HG02943 (cell line): ENCODE data around the gene TBCCD1.

Experiments
- ATAC-seq: cut with Tn5 transposase; IDR thresholded peaks from one replicate; pipeline ENCODE4 v1.9.1; 2021; ENCODE audit warnings: mild to moderate bottlenecking, low read depth, moderate library complexity; ENCODE audit not compliant: unreplicated experiment

The TBCCD1 gene

GRCh38 chr3:186567072-186567921 is at the start of gene TBCCD1:
Gene TBCCD1 (minus strand): TSS chr3:186567339. CDS start chr3:186564329, 3,010 bp downstream.
- peak; percentile 41 for ATAC-seq

DNA sequence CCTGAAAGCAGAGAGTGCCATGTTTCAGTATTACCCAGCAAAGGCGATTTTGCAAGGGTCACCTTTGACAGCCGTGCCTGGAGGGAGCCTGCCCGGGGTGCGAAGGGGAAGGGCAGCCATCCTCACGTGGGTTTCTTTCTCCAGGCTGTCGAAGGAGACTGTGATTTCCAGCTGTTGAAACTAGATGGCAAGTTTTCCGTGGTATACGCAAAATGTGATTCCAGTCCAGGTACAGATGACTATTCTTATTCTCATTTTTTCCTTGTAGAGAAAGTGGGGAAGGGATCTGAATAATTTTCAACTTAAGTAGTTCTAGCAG is 49.1 kb upstream of the TBCCD1 start:
- ATAC-seq = no peak

DNA sequence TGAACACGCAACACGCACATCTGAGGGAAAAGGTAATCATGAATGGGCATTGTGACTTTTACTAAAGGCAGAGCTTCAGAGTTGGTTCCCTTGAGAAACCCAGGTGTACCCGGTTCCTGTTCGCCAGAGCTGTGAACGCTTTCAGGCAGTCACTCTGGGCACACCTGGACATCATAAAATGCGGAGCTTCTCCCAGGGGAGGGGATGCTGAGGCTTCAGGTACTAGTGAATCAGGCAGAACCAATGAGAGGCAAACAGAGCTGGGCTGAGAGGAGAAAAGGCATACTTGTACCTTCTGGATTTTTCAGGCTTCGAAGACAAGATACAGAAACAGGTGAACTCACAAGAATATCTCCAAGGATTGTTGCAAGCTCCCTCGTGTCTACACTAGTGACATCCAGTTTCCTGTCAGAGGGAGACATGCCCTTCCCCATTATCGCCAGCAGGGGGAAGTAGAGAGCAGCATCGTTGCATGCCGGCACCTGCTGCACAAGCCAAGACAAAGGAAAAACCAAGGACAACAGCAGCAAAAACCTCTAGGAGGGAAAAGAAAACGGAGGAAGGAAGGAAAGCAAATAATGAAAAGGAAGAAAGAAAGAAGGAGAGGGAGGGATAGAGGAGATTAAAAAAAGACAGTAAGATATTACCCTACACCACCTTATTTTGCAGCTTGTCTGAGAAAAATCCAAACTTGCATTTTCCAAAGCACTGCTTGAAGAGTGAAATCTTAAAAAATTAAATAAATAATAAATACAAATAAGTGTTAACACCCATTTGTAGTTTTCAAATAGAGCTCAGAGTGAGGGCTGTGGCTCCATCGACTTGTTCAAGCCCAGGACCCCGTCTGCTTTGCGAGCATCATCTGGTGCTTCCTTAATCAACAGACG is 47.7 kb upstream of the TBCCD1 start:
- no peak for ATAC-seq

- ATAC-seq = no peak
Observed at GRCh38 chr3:186614266-186614596, 47.1 kb upstream of the TBCCD1 start.

DNA sequence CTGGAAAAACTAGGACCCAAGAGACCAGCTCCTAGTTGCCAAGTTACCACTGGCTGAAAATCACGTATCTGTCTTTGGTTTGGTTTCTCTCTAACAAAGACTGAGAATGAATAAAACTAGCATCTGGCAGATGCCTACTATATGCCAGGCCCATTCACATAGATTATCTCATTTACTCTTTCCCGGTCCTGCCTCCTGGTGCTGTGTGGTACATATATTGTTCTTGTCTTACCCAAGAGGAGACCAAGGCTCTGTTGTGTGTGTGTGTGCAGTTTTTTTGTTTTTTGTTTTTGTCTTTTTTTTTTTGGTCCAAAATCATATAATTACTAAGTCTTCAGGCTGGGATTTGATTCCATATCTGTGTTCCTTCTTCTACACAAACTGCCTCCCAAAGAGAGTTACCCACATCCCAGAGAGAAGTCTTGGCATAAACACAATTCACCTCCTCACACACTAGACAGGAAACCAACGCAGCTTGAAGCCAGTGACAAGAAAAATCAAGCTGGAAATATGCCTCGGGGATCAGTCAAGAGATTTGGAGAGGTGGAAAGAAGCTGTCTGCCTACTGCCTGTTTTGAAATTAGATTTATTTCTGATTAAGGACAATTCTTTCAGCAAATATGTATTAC is 46.6 kb upstream of the TBCCD1 start:
- no peak for ATAC-seq

- ATAC-seq = no peak
Observed at GRCh38 chr3:186612721-186613636, 45.8 kb upstream of the TBCCD1 start, which contains the start of gene AHSG. Gene AHSG (plus strand): TSS chr3:186613060. CDS start chr3:186613142, 82 bp downstream.

DNA sequence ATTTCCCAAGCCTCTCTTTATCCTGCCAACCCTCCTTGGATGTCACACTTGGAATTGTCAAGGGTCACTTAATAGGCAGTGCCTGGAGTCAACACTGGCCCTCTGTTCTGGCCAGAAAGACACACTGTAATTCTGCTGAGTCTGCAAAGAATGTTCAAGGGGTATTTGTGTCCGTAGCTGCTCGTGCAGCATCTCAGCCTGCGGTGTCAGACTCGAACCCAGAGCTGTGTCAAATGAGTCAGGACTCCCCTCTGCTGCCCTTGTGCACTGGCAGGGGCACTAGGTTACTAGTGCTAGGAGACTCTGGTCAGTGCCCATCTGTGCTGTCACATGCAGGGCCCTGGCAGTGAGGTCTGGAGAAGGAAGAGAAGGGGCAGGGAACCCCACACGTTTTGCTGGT is 44.9 kb upstream of the TBCCD1 start:
- ATAC-seq = no peak

GRCh38 chr3:186609247-186609868 is 42.2 kb upstream of the TBCCD1 start:
- ATAC-seq = no peak

DNA sequence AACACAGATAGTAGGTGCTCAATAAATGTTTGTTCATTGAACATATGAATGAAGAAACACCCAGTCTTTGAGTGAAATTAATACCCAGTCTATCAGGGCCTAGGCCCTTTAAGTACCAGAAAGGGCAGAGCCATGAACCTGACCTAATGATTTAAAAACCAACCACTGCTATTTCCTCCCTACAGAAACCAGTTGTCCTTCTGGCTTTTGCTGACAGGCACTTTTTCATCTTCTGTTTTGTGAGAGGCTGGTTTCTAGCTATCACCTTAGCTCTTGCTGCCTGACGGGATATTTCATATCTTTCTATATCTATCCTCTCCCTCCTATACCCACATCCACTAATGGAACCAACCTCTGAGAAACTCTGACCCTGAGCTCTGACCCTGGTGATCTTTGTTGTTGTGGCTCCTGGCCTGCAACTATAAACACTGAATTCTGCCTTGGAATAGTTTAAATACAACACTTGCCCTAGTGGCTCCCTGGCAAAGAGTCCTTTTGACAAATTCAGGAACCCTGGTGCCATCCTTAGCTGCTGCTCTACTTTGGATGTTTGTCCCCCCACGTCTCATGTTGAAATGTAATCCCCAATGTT is 41.6 kb upstream of the TBCCD1 start:
- no peak for ATAC-seq

- ATAC-seq = no peak
Observed at GRCh38 chr3:186605561-186606545, 38.7 kb upstream of the TBCCD1 start.

GRCh38 chr3:186605078-186605477 is 37.9 kb upstream of the TBCCD1 start:
- no peak for ATAC-seq

- no peak for ATAC-seq
Observed at GRCh38 chr3:186603159-186603558, 36.0 kb upstream of the TBCCD1 start.

DNA sequence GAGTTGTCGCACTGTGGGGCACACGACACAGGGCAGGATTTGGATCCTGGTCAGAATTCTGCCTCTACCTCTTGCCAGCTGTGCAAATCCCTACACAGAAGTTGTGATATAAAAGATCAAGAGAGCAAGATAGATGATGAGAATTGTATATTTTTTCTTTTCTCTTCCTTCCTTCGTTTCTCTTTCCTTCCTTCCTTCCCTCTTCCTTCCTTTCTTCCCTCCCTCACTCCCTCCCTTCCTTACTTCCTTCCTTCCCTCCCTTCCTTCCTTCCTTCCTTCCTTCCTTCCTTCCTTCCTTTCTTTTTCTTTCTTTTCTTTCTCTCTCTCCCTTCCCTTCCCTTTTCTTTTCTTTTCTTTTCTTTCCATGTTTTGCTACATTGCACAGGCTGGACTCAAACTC is 33.8 kb upstream of the TBCCD1 start:
- ATAC-seq = no peak

DNA sequence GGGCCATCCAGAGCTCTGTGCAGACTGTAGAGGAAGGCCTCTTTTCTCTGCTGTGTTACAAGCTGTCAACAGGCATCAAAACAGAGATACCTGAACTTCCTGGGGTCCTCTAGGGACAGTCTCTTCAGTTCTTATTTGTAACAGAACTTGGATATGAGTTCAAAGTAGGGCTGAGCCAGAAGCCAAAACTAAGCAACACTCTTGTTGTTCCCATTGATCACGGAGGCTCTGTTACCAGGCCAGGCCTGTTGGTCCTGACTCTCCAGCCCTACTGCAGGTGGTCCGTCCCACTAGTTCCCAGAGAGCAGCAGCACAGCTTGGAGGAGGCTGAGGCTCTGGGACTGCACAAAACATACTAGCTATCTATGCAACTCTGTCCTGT is 32.6 kb upstream of the TBCCD1 start:
- ATAC-seq = no peak

GRCh38 chr3:186599142-186599784 is 32.1 kb upstream of the TBCCD1 start:
- ATAC-seq = no peak

DNA sequence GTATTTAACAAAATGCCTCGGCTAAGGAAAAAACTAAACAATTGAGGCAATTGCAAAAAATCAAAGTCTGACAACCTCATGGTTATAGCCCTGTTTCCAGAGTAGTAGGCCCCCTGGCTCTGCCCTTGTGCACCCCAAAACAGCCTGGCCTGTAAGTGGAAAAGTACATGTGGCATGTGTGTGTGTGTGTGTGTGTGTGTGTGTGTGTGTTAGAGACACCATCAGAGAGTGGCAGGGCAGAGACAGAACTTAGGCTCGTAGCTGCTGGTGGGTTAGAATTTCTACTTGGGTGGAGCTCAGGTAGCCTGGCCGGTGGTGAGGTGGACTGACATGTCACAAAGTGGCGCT is 31.6 kb upstream of the TBCCD1 start:
- ATAC-seq = no peak

DNA sequence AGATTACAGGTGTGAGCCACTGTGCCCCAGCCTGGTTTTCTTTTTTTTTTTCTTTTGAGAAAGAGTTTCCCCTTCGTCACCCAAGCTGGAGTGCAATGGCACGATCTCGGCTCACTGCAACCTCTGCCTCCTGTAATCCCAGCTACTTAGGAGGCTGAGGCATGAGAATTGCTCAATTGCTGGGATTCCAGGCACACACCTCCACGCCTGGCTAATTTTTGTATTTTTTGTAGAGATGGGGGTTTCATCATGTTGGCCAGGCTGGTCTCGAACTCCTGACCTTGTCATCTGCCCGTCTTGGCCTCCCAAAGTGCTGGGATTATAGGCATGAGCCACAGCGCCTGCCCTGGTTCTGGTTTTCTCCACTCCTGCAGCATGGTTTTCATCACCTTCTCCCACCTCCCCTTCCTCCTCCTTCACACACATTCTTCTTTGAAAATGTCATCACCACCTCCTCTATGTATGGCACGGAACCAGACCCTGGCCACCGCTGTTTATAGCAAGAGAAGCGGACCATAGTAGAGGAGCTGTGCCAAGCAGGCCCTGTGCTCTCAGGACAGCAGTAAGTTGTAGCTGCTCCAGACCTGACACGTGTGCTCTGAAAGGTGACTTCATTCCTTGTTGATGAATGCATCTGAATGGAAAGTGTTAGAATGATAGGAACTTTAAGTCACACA is 31.1 kb upstream of the TBCCD1 start:
- no peak for ATAC-seq
